Pulmonary artery endothelial cell (primary cell): ENCODE measurements around the gene R3HDM2. TPM values are rescaled to one million over a fixed set of nuclear protein-coding genes. Genes with fewer than 3 reads are reported as not detected.

Experiments
- DNase-seq: peaks from one replicate; pipeline ENCODE4 v3.0.0-alpha.2; 2011; ENCODE audit warnings: low read depth, low spot score
- total RNA-seq: library from RNA; depleted of rRNA; stranded (reverse); fragments of >200 nt; gene quantifications from 2 replicates; pipeline ENCODE4 v1.2.3, GENCODE V29; 2014

The R3HDM2 gene
- total RNA-seq, 1 donor from 2014 or later: 5.5 TPM

DNA sequence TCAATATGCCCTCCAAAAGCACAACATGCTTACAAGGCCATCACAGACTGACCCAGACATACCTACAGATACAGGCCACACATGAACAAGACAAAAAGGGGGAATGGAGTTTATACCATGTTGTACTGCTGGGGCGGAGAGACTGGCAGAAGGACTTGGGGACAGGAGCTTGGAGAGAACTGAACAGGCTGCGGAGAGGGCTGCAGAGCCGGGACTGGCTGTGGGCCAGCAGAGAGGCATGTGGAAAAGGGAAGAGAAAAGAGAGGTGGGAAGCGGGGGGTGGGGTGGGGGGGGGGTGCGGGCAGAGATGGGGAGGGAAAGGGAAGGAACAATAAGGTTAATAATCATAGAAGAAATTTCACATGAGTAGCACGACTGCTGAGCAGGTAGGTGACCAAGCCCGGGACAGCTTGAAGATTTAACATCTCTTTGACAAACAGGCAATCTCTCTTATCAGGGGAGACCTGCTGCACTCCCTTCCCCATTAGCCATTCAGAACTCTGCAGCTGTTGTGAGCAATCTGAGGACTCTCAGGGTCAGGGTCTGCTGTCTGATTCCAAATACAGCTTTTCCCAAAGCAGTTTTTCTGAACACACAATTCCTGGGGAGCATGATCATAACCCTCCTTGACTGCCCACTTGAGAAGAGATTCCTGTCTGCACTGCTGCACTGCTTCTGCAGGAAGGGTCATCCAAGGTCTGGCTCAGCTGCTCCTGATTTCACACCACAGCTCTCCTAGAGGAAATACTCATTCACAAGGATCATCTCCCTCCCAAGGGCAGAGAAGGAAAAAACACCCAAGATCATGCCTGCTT, 158.3 kb downstream of the R3HDM2 start:
- DNase-seq: peak; percentile 19

DNA sequence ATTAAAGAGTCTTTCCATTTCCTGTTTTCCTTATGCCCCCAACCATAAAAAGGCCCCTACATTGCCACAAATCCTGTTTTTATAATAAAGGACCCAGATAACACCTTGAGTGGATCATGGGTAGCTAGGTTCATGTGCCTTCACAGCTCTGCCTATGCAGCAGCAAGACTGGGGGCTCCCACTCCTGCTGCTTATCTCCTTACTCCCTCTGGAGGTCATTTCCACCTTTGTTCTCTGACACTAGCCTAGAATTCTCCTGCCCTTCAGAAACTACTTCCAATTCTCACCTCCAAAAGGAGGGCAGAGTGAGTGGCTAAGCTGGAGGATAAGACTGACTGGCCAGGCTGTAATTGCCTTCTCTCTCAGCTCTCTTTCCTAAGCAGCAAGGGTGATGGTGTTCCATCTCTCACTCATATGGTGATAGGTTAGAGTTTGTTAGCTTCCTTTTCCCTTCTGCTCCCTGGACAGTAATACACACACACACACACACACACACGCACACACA, 159.8 kb downstream of the R3HDM2 start:
- no peak for DNase-seq

GRCh38 chr12:57268264-57268663, 162.6 kb downstream of the R3HDM2 start:
- no peak for DNase-seq

- DNase-seq: no peak
Measured at GRCh38 chr12:57266681-57267080, 164.2 kb downstream of the R3HDM2 start.

DNA sequence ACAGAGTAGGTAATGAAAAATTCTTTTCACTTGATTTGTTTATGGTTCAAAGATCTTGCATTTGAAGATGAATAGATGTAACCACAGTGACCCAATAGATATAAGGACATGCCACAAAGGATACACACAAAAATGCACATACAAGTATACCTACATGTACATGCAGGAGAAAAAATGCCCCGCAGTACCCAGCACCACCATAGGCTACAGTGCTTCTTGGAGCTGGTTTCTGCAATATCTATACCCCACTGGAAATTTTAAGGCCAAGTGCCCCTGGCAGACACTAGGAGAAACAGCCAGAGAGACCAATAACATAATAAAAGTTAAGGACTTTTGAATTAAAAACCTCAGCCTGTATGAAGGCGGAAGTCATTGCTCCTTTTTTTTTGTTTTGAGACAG, 167.7 kb downstream of the R3HDM2 start:
- DNase-seq: no peak

DNA sequence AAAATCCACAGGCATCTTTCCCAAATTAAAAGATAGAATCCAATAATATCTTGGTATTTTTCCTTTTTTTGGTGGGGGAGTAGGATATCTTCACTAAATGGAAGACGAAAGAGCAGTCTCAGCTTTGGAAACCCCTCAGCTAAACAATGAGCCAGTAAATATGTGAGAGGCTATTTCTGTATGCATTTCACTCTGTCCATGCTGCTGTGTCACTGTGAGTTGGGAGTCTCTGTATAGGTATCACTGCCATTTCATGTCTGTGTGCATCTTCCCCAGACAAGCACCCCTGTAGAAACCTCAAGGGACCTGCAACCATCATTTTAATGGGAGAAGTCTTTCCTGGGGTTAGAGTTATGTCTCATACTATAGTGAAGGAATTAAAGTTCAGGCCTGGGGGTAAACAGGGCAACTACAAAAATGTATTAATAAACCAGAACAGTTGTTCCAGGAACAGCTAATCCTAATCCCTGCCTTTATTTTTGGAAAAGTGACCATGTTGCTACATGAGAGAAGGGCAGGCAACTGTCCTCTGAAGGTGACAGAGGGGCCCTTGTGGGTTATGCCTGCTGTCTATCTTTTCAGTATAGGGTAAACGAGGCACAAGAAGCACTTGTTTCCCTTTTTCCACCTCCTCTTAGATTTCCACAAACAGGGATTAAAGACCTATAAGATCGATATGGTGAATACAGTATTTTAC, 168.6 kb downstream of the R3HDM2 start:
- DNase-seq: no peak

GRCh38 chr12:57261428-57261865, 169.4 kb downstream of the R3HDM2 start:
- DNase-seq: no peak

DNA sequence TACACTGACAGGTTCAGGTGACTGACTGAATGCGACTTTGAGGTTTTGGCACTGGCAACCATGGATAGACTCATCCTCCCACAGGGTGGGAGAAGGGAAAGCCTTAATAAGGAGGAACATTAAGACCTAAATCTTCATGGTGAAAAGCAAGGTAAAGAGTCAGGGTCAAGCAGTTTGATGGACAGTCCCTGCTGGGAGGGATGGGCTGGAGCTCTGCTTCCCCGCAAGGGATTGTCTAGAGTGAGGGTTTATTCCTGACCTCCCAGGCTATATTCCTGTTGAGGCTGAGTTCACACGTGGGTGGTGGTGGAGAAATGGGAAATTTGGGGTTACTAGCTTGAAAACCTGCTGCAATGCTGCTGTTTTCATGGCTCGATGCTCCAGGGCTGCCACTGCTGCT, 170.5 kb downstream of the R3HDM2 start:
- no peak for DNase-seq

GRCh38 chr12:57258977-57259970, 171.6 kb downstream of the R3HDM2 start:
- DNase-seq: no peak

GRCh38 chr12:57255916-57256315, 174.9 kb downstream of the R3HDM2 start:
- no peak for DNase-seq

GRCh38 chr12:57254506-57255280, 176.2 kb downstream of the R3HDM2 start:
- DNase-seq: no peak

DNA sequence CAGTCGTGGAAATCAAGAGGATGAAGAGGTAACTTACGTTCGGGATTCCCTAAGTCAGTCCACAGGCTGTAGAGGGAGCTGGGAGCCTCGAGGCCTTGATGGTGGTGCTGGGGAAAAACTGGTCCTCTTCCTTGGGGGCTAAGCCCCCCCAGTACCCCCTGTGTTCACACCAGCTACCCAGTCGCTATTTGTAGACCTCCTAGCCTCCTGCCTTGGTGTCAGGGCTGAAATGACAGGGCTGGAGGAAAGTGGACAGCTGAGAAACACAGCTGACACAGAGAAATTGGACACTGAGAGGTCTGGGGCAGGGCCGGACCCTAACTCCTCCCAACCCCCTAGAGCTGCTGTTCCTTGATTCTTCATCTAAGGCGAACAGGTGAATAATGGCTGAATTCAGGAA, 179.9 kb downstream of the R3HDM2 start, which contains the start of gene STAC3:
TSS of gene STAC3 (minus strand) at position 232 of the 400 bp plus-strand sequence. CDS start 1,551 bp downstream, outside the sequence.
- DNase-seq: no peak

DNA sequence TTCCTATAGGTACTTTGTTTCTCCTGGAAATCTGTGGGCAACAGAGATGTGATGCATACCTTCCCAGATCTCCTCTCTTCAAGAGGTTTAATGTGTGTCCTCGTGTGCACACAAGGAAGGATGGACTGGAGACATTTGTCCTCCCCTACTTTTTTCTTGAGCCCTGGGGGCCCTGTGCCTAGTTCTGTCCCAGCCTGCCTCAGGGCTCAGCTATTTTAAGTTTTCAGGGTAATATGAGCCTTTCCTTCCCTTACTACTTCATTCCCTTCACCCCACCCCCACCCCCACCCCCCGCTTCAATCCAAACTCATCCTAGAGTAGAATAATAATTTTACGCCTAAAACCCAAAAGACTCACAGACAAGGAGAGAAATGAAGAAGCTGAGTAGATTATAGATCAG, 180.3 kb downstream of the R3HDM2 start:
- no peak for DNase-seq

DNA sequence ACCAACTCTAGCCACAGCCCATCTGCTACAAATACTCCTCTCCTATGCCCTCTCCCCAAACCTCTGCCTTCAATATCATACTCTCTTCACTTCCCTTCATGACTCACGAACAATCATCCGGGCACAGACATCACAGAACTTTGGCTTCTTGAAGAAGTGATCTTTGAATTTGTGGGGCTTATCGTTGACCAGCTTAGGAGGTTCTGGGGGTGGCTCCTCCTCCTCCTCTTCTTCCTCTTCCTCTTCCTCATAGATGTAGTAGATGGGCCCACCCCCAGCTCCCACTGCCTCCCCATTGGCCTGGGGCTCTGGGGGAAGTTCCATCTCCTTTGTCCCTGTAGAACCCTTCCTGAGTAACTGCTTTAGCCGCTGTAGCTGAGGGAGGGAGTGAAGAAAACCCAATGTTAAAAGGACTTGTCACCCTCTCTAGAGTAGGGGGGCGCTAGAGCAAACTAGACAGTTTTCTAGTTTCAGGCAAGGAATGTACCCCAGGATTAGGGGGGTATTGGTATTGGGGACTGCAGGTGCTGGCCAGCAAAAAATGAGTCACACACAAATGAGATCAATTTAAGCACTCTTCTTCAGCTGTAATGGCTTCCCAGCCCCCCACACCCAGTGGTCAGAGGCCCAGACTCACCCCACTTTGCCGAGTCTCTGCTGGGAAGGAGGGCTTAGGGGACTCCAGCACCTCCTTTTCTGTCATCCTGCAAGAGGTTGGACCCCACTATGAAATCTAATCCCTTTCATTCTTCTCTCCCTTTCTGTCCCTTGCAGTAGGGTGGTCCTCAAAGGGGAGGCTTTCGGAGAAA, 181.7 kb downstream of the R3HDM2 start:
- no peak for DNase-seq

DNA sequence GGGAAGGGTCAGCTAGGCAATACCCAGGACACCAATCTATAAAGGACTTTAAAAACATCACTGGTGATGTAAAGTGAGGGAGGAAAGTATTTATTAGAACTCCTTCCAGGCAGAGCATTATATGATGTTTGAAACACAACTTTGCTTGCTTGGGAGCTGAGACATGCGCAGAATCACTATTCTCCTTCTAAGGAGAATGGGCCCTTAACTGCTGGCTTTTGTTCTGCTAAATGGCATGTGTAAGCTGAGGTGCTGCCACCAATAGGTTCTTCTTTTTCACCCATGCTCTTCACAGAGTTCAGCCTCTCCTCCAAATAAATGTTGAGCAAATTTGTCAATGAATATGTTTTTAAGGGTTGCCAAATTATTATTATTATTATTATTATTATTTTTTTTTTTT, 183.8 kb downstream of the R3HDM2 start:
- no peak for DNase-seq

GRCh38 chr12:57244312-57244696, 186.5 kb downstream of the R3HDM2 start:
- DNase-seq: no peak

DNA sequence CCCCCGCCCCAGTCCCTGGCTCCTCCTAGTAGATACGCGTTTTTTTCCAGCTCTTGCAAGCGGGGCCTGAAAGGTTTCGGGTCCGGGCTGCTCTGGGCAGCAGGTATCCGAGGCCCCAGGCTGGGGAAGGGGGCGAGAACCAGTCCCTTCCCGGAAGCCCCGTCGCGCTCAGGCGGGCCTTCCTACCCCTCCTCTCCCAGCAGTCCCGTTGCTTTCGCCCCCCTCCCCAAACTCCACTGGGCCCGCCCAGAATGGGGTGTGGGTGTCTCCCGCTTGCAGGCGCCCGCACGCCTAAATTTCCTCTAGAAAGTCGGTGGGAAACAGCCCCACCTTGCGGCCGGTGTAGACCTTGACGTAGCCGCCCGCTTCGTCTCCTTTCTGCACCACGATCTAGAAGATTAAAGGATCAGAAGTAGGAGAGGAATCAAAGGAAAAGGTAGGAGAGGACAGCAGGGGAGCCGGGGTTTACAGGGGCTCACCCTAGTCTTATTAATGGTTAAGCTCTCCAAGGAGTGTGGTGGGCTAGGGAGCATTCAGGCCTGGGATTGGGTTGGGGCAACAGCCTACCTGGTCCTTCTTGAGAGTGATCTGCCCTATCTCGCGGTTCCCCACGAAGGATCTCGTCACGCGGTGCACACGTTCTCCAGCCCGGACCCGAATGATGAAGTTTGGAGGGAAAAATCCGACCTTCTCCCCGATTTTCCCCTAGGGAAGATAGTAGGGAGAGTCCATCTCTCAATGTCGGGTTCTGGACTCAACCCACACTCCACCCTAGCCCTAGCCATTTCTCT, 187.1 kb downstream of the R3HDM2 start:
- no peak for DNase-seq

GRCh38 chr12:57242691-57243454, 188.0 kb downstream of the R3HDM2 start:
- no peak for DNase-seq
